ENCODE data around the gene PCDH9.

DNA sequence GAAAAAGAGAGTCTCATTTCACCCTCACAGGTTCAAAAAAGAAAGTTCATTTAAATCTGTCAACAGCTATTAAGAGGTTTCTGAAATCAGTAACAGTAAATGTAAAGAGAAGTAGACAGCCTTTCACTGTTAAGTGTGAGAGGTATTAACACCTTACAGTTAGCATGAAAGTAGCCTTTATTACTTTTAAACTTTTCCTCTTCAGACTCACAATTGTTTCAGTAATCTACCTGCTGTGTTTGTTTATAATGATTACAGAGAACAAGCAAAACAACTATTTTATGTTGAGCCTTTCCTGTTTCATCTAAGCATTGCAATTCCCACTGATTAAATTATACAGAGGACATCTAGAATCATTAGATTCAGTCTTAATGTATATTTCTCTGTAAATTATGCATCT lies 159.8 kb downstream of the PCDH9 start:
- TF ChIP-seq JUND (IDR thresholded peaks at IDR 0.05) (no peak), MAX (IDR thresholded peaks at IDR 0.05; ENCODE audit: low read depth) (no peak), CTCF (IDR thresholded peaks at IDR 0.05) (no peak), GATA2 (CRISPR knock-in tag; IDR thresholded peaks at IDR 0.05) (no peak), REST (IDR thresholded peaks at IDR 0.05; ENCODE audit: low read depth, low read length) (no peak), TCF12 (IDR thresholded peaks at IDR 0.05) (no peak), NRF1 (IDR thresholded peaks at IDR 0.05; ENCODE audit: low read depth, low read length) (no peak)

All from SK-N-SH (cell line).